Endothelial cell (in vitro differentiated cells): Measurements from ENCODE around the gene SPO11. TPM values are rescaled to one million over a fixed set of nuclear protein-coding genes. Genes with fewer than 3 reads are reported as not detected.

ENCODE experiments used
- DNase-seq: peaks from one replicate; pipeline ENCODE4 v3.0.0; 2021; ENCODE audit warnings: low spot score
- H3K27ac Mint-ChIP-seq: one replicate; pipeline ENCODE4 v1.8.0; 2021; ENCODE audit warnings: mixed read lengths, inconsistent platforms; ENCODE audit not compliant: unreplicated experiment
- H3K27me3 Mint-ChIP-seq: one replicate; pipeline ENCODE4 v1.8.0; 2021; ENCODE audit warnings: mild to moderate bottlenecking, moderate library complexity, mixed read lengths, inconsistent platforms; ENCODE audit not compliant: unreplicated experiment
- H3K36me3 Mint-ChIP-seq: one replicate; pipeline ENCODE4 v1.8.0; 2021; ENCODE audit warnings: mild to moderate bottlenecking, low read depth, mixed read lengths, inconsistent platforms; ENCODE audit not compliant: unreplicated experiment
- H3K4me1 Mint-ChIP-seq: one replicate; pipeline ENCODE4 v1.8.0; 2021; ENCODE audit warnings: mild to moderate bottlenecking, mixed read lengths, inconsistent platforms; ENCODE audit not compliant: unreplicated experiment
- H3K4me3 Mint-ChIP-seq: one replicate; pipeline ENCODE4 v1.8.0; 2021; ENCODE audit warnings: mild to moderate bottlenecking, mixed read lengths, inconsistent platforms; ENCODE audit not compliant: unreplicated experiment
- H3K9me3 Mint-ChIP-seq: one replicate; pipeline ENCODE4 v1.8.0; 2021; ENCODE audit warnings: mixed read lengths, inconsistent platforms; ENCODE audit not compliant: unreplicated experiment
- total RNA-seq: library from RNA; stranded (reverse); fragmentation: NEBNext Ultra II Directional; extraction: Animal tissue kit (Norgen Biotek cat#: 25700); gene quantifications from one replicate; pipeline ENCODE4 v1.2.1, GENCODE V29; 2021; ENCODE audit not compliant: unreplicated experiment
- TF ChIP-seq, protein P1 (sequence below): fragments of 200-600 bp; sonication (generic); IDR thresholded peaks from one replicate; pipeline ENCODE4 v1.5.0; 2021; ENCODE audit warnings: antibody characterized with exemption; ENCODE audit not compliant: unreplicated experiment

The SPO11 gene
- total RNA-seq, 1 donor from 2014 or later, result not detected

DNA sequence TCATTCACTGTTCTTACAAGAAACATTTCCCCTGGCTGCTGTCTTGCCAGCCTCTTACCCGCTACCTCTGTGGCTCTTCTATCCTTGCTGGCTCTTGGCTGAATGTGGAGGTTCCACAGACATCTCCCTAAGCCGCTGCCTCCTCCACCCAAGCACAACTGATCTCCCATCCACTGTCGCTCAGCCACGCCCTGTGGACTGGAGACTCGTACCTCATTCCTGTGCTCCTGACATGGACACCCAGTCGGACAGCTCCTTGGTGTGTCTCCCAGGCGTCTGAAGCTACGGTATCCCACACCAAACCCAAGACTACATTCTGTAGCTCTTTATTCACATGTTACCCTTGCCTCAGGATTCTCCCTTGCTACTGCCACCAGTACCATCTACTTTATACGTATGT lies 40.7 kb downstream of the SPO11 start:
- H3K27ac Mint-ChIP-seq, result no peak overlapping the region
- H3K4me3 Mint-ChIP-seq, result peak overlapping the region; percentile 39
- H3K36me3 Mint-ChIP-seq, result peaks cover 47% of the 10 kb centered on the region
- TF ChIP-seq, protein P1, sequence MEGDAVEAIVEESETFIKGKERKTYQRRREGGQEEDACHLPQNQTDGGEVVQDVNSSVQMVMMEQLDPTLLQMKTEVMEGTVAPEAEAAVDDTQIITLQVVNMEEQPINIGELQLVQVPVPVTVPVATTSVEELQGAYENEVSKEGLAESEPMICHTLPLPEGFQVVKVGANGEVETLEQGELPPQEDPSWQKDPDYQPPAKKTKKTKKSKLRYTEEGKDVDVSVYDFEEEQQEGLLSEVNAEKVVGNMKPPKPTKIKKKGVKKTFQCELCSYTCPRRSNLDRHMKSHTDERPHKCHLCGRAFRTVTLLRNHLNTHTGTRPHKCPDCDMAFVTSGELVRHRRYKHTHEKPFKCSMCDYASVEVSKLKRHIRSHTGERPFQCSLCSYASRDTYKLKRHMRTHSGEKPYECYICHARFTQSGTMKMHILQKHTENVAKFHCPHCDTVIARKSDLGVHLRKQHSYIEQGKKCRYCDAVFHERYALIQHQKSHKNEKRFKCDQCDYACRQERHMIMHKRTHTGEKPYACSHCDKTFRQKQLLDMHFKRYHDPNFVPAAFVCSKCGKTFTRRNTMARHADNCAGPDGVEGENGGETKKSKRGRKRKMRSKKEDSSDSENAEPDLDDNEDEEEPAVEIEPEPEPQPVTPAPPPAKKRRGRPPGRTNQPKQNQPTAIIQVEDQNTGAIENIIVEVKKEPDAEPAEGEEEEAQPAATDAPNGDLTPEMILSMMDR, result no peak
- peaks cover 33% of the 10 kb centered on the region for H3K4me1 Mint-ChIP-seq
- no peaks in the 10 kb centered on the region for H3K9me3 Mint-ChIP-seq
- DNase-seq, result no peak
- peaks cover 5% of the 10 kb centered on the region for H3K27me3 Mint-ChIP-seq

DNA sequence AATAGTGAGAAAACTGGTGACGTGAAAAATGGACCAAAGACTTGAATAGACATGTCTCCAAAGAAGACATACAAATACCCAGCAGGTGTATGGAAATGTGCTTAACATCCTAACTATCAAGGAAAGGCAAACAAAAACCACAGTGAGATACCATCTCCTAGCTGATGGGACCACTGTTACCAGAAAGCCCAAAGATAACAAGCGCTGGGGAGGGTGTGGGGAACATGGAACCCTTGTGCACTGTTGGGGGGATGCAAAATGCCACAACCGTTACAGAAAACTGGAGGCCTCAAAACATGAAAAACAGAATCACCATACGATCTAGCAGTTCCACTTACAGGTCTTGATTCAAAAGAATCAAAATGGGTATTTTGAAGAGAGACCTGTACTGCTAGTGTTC lies 41.8 kb downstream of the SPO11 start:
- no peak for DNase-seq
- TF ChIP-seq, protein P1, result no peak
- peaks cover 54% of the 10 kb centered on the region for H3K36me3 Mint-ChIP-seq
- peaks cover 42% of the 10 kb centered on the region for H3K4me1 Mint-ChIP-seq
- H3K27ac Mint-ChIP-seq, result peak overlapping the region; percentile 45
- peaks cover 11% of the 10 kb centered on the region for H3K27me3 Mint-ChIP-seq
- no peaks in the 10 kb centered on the region for H3K9me3 Mint-ChIP-seq
- H3K4me3 Mint-ChIP-seq, result peak overlapping the region; percentile 52

DNA sequence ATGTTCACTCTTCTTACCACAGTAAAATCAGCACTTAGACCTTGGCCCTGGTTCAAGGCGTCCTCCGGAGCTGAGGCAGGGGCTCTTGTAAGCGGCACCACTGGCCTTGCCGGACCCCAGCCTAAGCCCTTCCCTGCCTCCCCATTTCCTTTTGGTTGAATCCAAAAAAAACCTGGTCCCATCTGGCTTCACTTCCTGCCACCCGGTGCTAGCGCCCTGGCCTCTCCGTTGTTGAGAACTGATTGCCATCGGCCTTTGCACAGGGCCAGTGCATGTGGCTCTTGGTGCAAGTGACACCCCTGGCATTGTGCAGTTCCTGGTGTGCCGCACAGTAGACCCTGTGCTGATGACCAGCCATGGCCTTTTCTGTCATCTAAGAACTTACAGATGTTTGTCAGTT lies 42.6 kb downstream of the SPO11 start:
- Mint-ChIP-seq H3K9me3 (no peaks in the 10 kb centered on the region), H3K27ac (no peak overlapping the region), H3K27me3 (peaks cover 11% of the 10 kb centered on the region), H3K4me3 (no peak overlapping the region), H3K4me1 (peaks cover 46% of the 10 kb centered on the region), H3K36me3 (peaks cover 55% of the 10 kb centered on the region)
- TF ChIP-seq, protein P1, result no peak
- DNase-seq, result no peak

DNA sequence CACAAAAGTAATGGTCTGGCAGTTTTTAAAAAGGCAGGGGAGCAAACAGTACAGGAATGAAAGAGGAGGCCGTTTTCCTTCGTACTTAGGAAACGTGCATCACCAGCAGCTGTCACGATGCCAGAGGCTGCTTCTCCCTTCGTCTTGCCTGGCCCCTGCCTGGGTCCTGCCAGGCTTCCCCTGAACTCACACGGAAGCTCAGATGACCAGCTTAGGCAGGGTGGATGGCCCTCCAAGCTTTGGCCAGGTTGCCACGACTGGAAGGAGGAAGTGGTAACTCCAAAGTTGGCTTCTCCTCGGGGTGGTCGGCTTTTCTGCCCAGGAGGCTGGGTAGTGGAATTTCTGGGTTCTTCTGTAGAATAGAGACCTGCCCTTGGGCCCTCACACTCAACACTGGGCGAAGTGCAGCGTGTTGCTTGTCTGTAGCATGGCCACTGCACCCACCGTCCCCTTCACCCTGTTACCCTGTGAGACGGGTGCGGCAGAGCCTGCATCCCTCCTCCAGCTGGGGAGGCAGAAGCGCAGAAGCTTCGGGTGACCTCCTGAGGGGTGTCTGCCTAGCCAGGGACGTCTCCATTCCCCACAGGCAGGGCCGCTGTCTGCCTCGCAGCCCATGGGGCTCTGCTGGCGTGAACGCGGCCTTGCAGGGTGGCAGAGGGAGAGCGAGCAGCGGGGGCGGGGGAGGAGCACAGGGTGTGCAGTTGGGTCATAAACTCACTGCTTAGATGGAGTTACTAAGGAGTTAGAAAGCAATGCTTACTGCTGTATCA lies 43.2 kb downstream of the SPO11 start:
- no peak for DNase-seq
- H3K27ac Mint-ChIP-seq, result peak overlapping the region; percentile 81
- H3K4me3 Mint-ChIP-seq, result no peak overlapping the region
- peaks cover 46% of the 10 kb centered on the region for H3K4me1 Mint-ChIP-seq
- H3K27me3 Mint-ChIP-seq, result peaks cover 11% of the 10 kb centered on the region
- H3K36me3 Mint-ChIP-seq, result peaks cover 61% of the 10 kb centered on the region
- no peaks in the 10 kb centered on the region for H3K9me3 Mint-ChIP-seq
- TF ChIP-seq, protein P1, result no peak

DNA sequence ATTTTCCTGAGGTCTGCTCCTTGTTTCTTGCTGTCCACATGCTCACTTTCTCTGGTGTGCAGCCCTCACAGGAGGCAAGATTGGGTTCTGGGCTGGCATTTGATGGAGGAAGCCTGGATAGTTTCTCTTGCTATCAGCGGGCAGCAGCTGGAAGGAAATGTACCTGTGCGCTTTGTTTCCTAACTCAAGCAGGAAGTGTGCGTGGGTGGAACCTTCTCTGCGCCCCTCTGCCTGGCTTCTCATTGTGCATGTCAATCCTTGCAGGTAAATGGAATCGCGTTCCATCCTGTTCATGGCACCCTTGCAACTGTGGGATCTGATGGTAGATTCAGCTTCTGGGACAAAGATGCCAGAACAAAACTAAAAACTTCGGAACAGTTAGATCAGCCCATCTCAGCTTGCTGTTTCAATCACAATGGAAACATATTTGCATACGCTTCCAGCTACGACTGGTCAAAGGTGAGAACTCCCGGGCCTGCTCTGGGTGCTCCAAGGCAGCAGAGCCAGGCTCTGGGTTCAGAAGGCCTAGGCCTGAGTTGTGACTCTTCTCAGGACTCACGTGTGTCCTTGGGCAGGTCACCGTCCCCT lies 44.8 kb downstream of the SPO11 start:
- H3K36me3 Mint-ChIP-seq, result peaks cover 66% of the 10 kb centered on the region
- H3K27me3 Mint-ChIP-seq, result peaks cover 11% of the 10 kb centered on the region
- H3K27ac Mint-ChIP-seq, result peak overlapping the region; percentile 97
- DNase-seq, result no peak
- H3K9me3 Mint-ChIP-seq, result no peaks in the 10 kb centered on the region
- TF ChIP-seq, protein P1, result no peak
- peak overlapping the region; percentile 28 for H3K4me3 Mint-ChIP-seq
- peaks cover 46% of the 10 kb centered on the region for H3K4me1 Mint-ChIP-seq
